ENCODE results near the gene CLN6.

GRCh38 chr15:68265674-68266073 is 36.1 kb upstream of the CLN6 start:
- TF ChIP-seq POLR2A (IDR thresholded peaks at IDR 0.05) (no peak), CTCF (IDR thresholded peaks at IDR 0.05 in 8 of 11, conservative IDR thresholded peaks at IDR 0.05 in 3 of 11) (no peak)

Data from spleen (tissue), 7 donors.